KMS-11 (cell line): ENCODE measurements around the gene CADM4.

ENCODE experiments used
- H2AFZ ChIP-seq: fragments of 200-600 bp; sonication (generic); 2 replicates; pipeline ENCODE4 v1.6.1; 2016; ENCODE audit warnings: antibody characterized with exemption, mixed run types, low read depth
- H3K27ac ChIP-seq: fragments of 200-600 bp; sonication (generic); 2 replicates; pipeline ENCODE4 v1.6.1; 2016; ENCODE audit warnings: mild to moderate bottlenecking, mixed run types
- H3K27me3 ChIP-seq: fragments of 200-600 bp; sonication (generic); 2 replicates; pipeline ENCODE4 v1.6.1; 2017; ENCODE audit warnings: mild to moderate bottlenecking, low read depth, mixed run types, moderate library complexity; ENCODE audit not compliant: insufficient read depth
- H3K36me3 ChIP-seq: fragments of 200-600 bp; sonication (generic); 2 replicates; pipeline ENCODE4 v1.6.1; 2017; ENCODE audit warnings: mild to moderate bottlenecking, mixed run types; ENCODE audit not compliant: insufficient read depth
- H3K4me1 ChIP-seq: fragments of 200-600 bp; sonication (generic); 2 replicates; pipeline ENCODE4 v1.6.1; 2016; ENCODE audit warnings: mild to moderate bottlenecking, low read depth, mixed run types; ENCODE audit not compliant: poor library complexity, severe bottlenecking
- H3K4me2 ChIP-seq: fragments of 200-600 bp; sonication (generic); 2 replicates; pipeline ENCODE4 v1.7.0; 2016; ENCODE audit warnings: mild to moderate bottlenecking, mixed run types
- H3K4me3 ChIP-seq: fragments of 200-600 bp; sonication (generic); IDR thresholded peaks from 2 replicates; pipeline ENCODE4 v1.6.1; 2017; ENCODE audit warnings: low read depth, low read length, mixed read lengths; ENCODE audit not compliant: insufficient read depth
- H3K79me2 ChIP-seq: fragments of 200-600 bp; sonication (generic); 2 replicates; pipeline ENCODE4 v1.6.1; 2016; ENCODE audit warnings: low read depth, mixed run types; ENCODE audit not compliant: insufficient read depth
- H3K9ac ChIP-seq: fragments of 200-600 bp; sonication (generic); 2 replicates; pipeline ENCODE4 v1.6.1; 2016; ENCODE audit warnings: mild to moderate bottlenecking, mixed run types
- H4K20me1 ChIP-seq: fragments of 200-600 bp; sonication (generic); 2 replicates; pipeline ENCODE4 v1.6.1; 2016; ENCODE audit warnings: mild to moderate bottlenecking, mixed run types; ENCODE audit not compliant: insufficient read depth
- CTCF ChIP-seq: fragments of 200-600 bp; sonication (generic); conservative IDR thresholded peaks from 2 replicates; pipeline ENCODE4 v1.6.1; 2017; ENCODE audit warnings: low read depth, mild to moderate bottlenecking, antibody characterized with exemption, low read length, moderate library complexity, mixed read lengths

Gene CADM4

GRCh38 chr19:43644181-43644580 lies 4.5 kb upstream of the CADM4 start:
- Histone ChIP-seq H3K9ac (no peak overlapping the region), H3K27me3 (peaks cover 3% of the 10 kb centered on the region), H3K79me2 (no peaks in the 10 kb centered on the region), H3K4me2 (no peak overlapping the region), H3K4me1 (no peaks in the 10 kb centered on the region), H4K20me1 (no peaks in the 10 kb centered on the region), H2AFZ (no peak overlapping the region), H3K36me3 (no peaks in the 10 kb centered on the region), H3K4me3 (no peak overlapping the region), H3K27ac (no peak overlapping the region)
- TF ChIP-seq CTCF, result no peak

- H3K27me3 ChIP-seq, result peaks cover 11% of the 10 kb centered on the region
- no peak for TF ChIP-seq CTCF
Measured at GRCh38 chr19:43643326-43643725, 3.7 kb upstream of the CADM4 start.

GRCh38 chr19:43642531-43642930 lies 2.9 kb upstream of the CADM4 start:
- Histone ChIP-seq H3K79me2 (no peaks in the 10 kb centered on the region), H3K4me3 (no peak overlapping the region)

More at GRCh38 chr19:43643326-43643725, 3.7 kb upstream of the CADM4 start:
- Histone ChIP-seq H3K4me1 (no peaks in the 10 kb centered on the region), H2AFZ (no peak overlapping the region), H3K27ac (no peak overlapping the region), H3K79me2 (no peaks in the 10 kb centered on the region), H3K9ac (no peak overlapping the region), H3K4me3 (no peak overlapping the region), H4K20me1 (no peaks in the 10 kb centered on the region), H3K4me2 (no peak overlapping the region), H3K36me3 (no peaks in the 10 kb centered on the region)

GRCh38 chr19:43641333-43641732 lies 1.7 kb upstream of the CADM4 start:
- no peak for TF ChIP-seq CTCF
- Histone ChIP-seq H3K79me2 (no peaks in the 10 kb centered on the region), H3K36me3 (no peaks in the 10 kb centered on the region), H3K27ac (no peak overlapping the region), H3K4me2 (no peak overlapping the region), H3K4me1 (no peaks in the 10 kb centered on the region), H2AFZ (no peak overlapping the region), H4K20me1 (no peaks in the 10 kb centered on the region), H3K27me3 (peaks cover 27% of the 10 kb centered on the region), H3K4me3 (no peak overlapping the region), H3K9ac (no peak overlapping the region)

More at GRCh38 chr19:43642531-43642930, 2.9 kb upstream of the CADM4 start:
- Histone ChIP-seq H2AFZ (no peak overlapping the region), H3K4me1 (no peaks in the 10 kb centered on the region), H3K4me2 (no peak overlapping the region), H3K27ac (no peak overlapping the region), H3K36me3 (no peaks in the 10 kb centered on the region), H3K27me3 (peaks cover 19% of the 10 kb centered on the region), H3K9ac (no peak overlapping the region), H4K20me1 (no peaks in the 10 kb centered on the region)
- TF ChIP-seq CTCF, result no peak
